ENCODE results near the gene ACVR1C. TPM values are rescaled to one million over a fixed set of nuclear protein-coding genes. Genes with fewer than 3 reads are reported as not detected.

ACVR1C gene
- total RNA-seq, 3 donors from 2014 or later: 0.47 to 0.73 (median 0.49) TPM

Other genes with a start within 250 kb of the ACVR1C start
- gene CYTIP, start 184.8 kb downstream of the ACVR1C start, total RNA-seq: 100 to 1,000 TPM; 183 to 207 (median 195) TPM
- gene ACVR1, start 247.5 kb upstream of the ACVR1C start, total RNA-seq: 10 to 100 TPM; 11.5 to 14.1 (median 13.2) TPM

Data from activated T-cell treated with anti-CD3 and anti-CD28 coated beads, Interleukin-2, amount 50 U/mL, for 4 hours (primary cell).